ENCODE measurements around the gene TFF2. TPM values are rescaled to one million over a fixed set of nuclear protein-coding genes. Genes with fewer than 3 reads are reported as not detected.

The TFF2 gene
- total RNA-seq, 1 experiment from 2014 or later = 1.2 TPM

DNA sequence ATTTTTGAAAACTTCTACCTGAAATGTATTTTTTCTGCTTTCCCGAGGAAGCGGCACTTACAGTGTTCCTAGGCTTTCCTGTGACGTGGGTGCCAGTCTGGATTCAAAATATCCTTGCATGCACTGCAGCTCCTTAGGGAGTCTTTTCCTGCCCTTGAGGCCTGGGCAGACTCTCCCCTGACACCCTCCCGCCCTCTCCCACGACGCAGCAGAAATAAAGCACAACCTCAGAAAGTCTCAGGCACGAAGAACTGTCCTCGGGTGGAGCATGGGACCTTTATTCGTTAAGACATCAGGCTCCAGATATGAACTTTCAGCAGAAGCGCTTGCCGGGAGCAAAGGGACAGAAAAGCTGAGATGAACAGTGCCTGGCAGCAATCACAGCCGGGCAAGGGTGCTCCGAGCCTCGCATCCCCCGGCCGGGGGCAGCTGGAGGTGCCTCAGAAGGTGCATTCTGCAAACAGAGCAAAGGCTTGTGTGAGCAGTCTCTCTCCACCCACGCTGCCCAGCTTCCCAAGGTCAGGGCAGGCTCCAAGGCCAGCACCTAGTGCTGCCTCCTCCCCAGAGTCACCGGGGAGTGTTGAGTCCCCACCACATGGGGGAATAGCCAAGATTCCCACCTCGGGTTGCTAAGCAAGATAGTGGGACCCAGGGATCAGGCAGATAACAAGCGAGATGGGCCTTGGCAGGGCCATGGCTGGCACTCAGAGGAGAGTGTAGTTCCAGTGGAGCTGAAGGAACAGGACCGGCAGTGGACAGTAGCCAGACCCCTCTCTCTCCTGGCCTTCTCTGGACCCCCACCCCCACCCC lies 38.8 kb downstream of the TFF2 start:
- ChIA-PET POLR2A (no interaction called here), CTCF (interaction anchor here (0.7 to 1.5 kb wide), 3 partner anchors 20 to 167 kb away, joined by 3 to 4 read pairs (median 4); no protein-coding TSS in a partner anchor)
- Mint-ChIP-seq H3K4me3 (ENCODE audit: unreplicated experiment) (no peak overlapping the region), H3K4me1 (ENCODE audit: low read depth, unreplicated experiment) (peaks cover 11% of the 10 kb centered on the region), H3K27ac (ENCODE audit: unreplicated experiment) (no peak overlapping the region), H3K27me3 (ENCODE audit: insufficient read depth, unreplicated experiment) (no peaks in the 10 kb centered on the region), H3K36me3 (ENCODE audit: insufficient read depth, unreplicated experiment) (no peaks in the 10 kb centered on the region), H3K9me3 (ENCODE audit: unreplicated experiment) (no peaks in the 10 kb centered on the region)
- H3K4me1 ChIP-seq = peaks cover 28% of the 10 kb centered on the region
- H3K4me3 ChIP-seq (ENCODE audit: low read depth, low read length) = no peak overlapping the region
- no peaks in the 10 kb centered on the region; the same call in 1 of the 2 replicates for H3K36me3 ChIP-seq (ENCODE audit: control insufficient read depth, insufficient read depth, low read length)
- BruUV-seq (replicated peaks) = no TSS peak
- no peaks in the 10 kb centered on the region for H3K27me3 ChIP-seq (replicated peaks; ENCODE audit: control insufficient read depth, insufficient read depth, low read length)
- no peaks in the 10 kb centered on the region for H3K9me3 ChIP-seq
- no peak for TF ChIP-seq CTCF (IDR thresholded peaks at IDR 0.05; ENCODE audit: insufficient read depth in 1 of 2, low read depth in 1 of 2, low read length in 1 of 2, severe bottlenecking in 1 of 2, unreplicated experiment in 1 of 2)
- intact Hi-C loops (cut with micrococcal nuclease; ENCODE audit: unreplicated experiment) = loop anchor here (10.0 kb wide), 2 partner anchors 53 to 223 kb away; partner anchors contain the start of gene TFF1
- DNase-seq = peak in 1 of 2 experiments; percentile 23

DNA sequence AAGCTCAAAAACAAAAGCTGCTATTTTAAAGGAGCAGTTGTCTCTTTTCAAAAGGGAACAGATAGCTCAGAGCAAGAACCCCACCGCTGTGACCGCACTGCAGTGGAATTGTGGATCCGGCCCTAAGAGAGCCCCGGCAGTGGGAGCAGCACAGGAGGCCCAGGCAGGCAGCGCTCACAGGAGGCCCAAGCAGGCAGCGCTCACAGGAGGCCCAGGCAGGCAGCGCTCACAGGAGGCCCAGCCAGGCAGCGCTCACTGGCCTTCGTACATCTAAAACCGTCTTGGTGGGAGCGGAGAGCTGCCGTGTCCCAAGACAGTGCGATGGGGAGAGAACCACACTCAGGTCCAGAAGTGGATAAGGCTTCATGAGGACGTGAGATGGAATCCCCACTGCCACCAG lies 39.6 kb downstream of the TFF2 start:
- ChIA-PET POLR2A (no interaction called here), CTCF (interaction anchor here (1.0 to 1.9 kb wide), 5 partner anchors 27 to 166 kb away, joined by 3 to 8 read pairs (median 5); no protein-coding TSS in a partner anchor)
- H3K9me3 ChIP-seq = no peaks in the 10 kb centered on the region
- H3K27me3 Mint-ChIP-seq (ENCODE audit: insufficient read depth, unreplicated experiment) = peaks cover 3% of the 10 kb centered on the region
- BruUV-seq (replicated peaks) = no TSS peak
- intact Hi-C loops (cut with micrococcal nuclease; ENCODE audit: unreplicated experiment) = loop anchor here (10.0 kb wide), 2 partner anchors 54 to 224 kb away; partner anchors contain the start of gene TFF1
- H3K4me1 Mint-ChIP-seq (ENCODE audit: low read depth, unreplicated experiment) = peaks cover 11% of the 10 kb centered on the region
- H3K4me3 ChIP-seq (ENCODE audit: low read depth, low read length) = no peak overlapping the region
- no peak for TF ChIP-seq CTCF (IDR thresholded peaks at IDR 0.05; ENCODE audit: insufficient read depth in 1 of 2, low read depth in 1 of 2, low read length in 1 of 2, severe bottlenecking in 1 of 2, unreplicated experiment in 1 of 2)
- H3K4me1 ChIP-seq = peaks cover 20% of the 10 kb centered on the region
- H3K4me3 Mint-ChIP-seq (ENCODE audit: unreplicated experiment) = no peak overlapping the region
- DNase-seq = no peak
- no peaks in the 10 kb centered on the region for H3K9me3 Mint-ChIP-seq (ENCODE audit: unreplicated experiment)
- no peaks in the 10 kb centered on the region; the same call in 1 of the 2 replicates for H3K36me3 ChIP-seq (ENCODE audit: control insufficient read depth, insufficient read depth, low read length)
- no peaks in the 10 kb centered on the region for H3K36me3 Mint-ChIP-seq (ENCODE audit: insufficient read depth, unreplicated experiment)
- no peaks in the 10 kb centered on the region for H3K27me3 ChIP-seq (replicated peaks; ENCODE audit: control insufficient read depth, insufficient read depth, low read length)
- H3K27ac Mint-ChIP-seq (ENCODE audit: unreplicated experiment) = no peak overlapping the region

DNA sequence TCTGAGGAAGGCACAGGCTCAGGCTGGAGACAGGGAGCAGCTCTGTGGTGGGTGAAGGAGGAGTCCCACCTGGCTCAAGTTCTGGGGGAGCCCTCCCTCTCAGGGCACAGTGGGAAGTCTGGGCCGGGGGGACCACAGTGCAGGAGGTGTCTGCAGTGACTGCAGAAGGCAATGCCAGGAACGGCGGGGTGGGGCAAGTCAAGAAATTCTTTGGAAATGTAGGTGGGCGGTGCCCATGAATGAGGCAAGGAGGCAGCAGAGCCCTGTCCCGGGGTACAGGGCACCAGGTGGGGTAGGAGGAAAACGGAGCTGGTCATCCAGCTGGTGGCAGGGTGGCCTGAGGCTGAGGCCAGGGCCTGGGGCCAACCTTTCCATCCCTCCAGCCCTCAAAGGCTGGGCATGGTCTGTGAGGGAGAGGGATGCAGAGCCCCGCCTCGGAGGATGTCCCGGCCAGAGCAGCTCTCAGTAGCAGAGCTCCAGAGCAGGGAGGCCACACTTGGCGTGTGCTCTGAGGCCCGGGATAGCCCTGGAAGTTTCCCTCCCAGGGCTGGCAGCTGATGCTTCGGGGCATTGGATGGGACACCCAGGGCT lies 40.3 kb downstream of the TFF2 start:
- no peak overlapping the region for H3K4me3 ChIP-seq (ENCODE audit: low read depth, low read length)
- H3K4me1 Mint-ChIP-seq (ENCODE audit: low read depth, unreplicated experiment) = peaks cover 6% of the 10 kb centered on the region
- peaks cover 16% of the 10 kb centered on the region for H3K4me1 ChIP-seq
- TF ChIP-seq CTCF (IDR thresholded peaks at IDR 0.05; ENCODE audit: insufficient read depth in 1 of 2, low read depth in 1 of 2, low read length in 1 of 2, severe bottlenecking in 1 of 2, unreplicated experiment in 1 of 2) = no peak
- intact Hi-C loops (cut with micrococcal nuclease; ENCODE audit: unreplicated experiment) = loop anchor here (10.0 kb wide), 2 partner anchors 54 to 224 kb away; partner anchors contain the start of gene TFF1
- H3K27me3 ChIP-seq (replicated peaks; ENCODE audit: control insufficient read depth, insufficient read depth, low read length) = no peaks in the 10 kb centered on the region
- ChIA-PET CTCF (interaction anchor here (0.6 to 2.9 kb wide), 8 partner anchors 28 to 165 kb away, joined by 3 to 15 read pairs (median 6); partner anchors contain the start of gene TFF1), POLR2A (no interaction called here)
- no peaks in the 10 kb centered on the region for H3K36me3 Mint-ChIP-seq (ENCODE audit: insufficient read depth, unreplicated experiment)
- no peak overlapping the region for H3K4me3 Mint-ChIP-seq (ENCODE audit: unreplicated experiment)
- H3K9me3 Mint-ChIP-seq (ENCODE audit: unreplicated experiment) = no peaks in the 10 kb centered on the region
- H3K9me3 ChIP-seq = no peaks in the 10 kb centered on the region
- no TSS peak for BruUV-seq (replicated peaks)
- no peak for DNase-seq
- peak overlapping the region; percentile 9 for H3K27ac Mint-ChIP-seq (ENCODE audit: unreplicated experiment)
- H3K27me3 Mint-ChIP-seq (ENCODE audit: insufficient read depth, unreplicated experiment) = peaks cover 3% of the 10 kb centered on the region
- no peaks in the 10 kb centered on the region; the same call in 1 of the 2 replicates for H3K36me3 ChIP-seq (ENCODE audit: control insufficient read depth, insufficient read depth, low read length)

All from Caco-2 (cell line).